Measurements from ENCODE around the gene SIAH1.
"Not testable (repeated sequence)": the region's sequence is repeated elsewhere in the genome, so short reads cannot be mapped to it uniquely, and the experiment has no call there.

SIAH1 gene

GRCh38 chr16:48329138-48329537 is 56.1 kb downstream of the SIAH1 start:
- DNase-seq = no peak

DNA sequence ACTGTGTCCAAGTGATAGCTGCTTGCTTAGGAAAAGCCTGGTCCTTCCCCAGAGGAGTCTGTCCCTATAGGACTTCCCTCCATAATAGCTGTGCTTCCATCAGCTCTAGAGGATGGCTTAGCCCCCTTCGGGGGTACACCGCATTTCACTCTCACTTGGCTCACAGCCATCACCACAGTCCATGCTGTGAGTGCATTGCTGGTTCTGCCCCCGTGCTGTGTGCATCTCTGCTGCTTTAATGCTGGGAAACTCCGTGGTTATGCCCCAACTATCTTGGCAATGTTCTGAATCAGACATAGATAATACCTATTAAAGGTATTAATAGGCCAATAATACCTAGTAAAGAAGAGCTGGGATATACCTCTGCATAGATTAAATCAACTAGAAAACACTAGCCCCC is 58.3 kb downstream of the SIAH1 start:
- no peak for DNase-seq

GRCh38 chr16:48323783-48324775 is 61.1 kb downstream of the SIAH1 start:
- no peak for DNase-seq

GRCh38 chr16:48321317-48322036 is 63.7 kb downstream of the SIAH1 start:
- DNase-seq = no peak

DNA sequence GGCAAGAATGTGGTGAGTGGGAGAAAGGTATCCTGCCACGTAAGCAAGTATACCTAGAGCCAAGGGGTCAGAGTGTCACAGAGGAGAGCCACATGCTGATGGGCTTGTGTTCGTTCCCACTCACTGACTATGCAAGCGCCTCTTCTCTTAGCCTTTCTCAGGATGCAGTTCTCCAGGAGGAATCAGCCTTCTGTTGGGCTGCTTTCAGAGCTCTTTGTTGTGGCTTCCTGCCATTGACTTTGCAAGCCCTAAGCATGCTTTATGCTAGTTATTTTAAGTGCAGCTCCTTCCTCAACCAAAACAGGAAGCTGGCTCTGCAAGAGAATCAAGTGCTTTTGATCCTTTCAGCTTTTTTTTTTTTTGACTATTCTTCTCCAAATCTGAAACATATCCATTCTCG is 66.6 kb downstream of the SIAH1 start:
- DNase-seq = peak; percentile 14

GRCh38 chr16:48317614-48318315 is 67.4 kb downstream of the SIAH1 start:
- no peak for DNase-seq

DNA sequence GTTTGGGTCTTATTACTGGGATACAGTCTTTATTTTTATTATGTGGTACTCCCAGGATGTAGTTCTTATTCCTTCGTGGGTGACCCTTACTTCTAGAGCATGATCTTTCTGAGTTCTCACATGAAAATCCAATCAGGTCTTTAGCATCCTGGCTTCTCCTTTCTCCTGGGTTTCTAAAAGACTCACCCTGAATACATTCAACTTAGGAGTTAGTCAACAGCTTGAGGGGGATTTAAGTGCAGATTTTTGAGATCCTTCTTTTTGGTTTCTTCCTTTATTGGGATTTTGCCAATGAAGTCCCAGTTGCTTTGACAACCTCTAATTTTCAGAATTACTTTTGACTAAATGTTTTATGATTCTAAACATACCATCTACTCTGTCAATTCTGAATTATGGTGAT is 68.2 kb downstream of the SIAH1 start:
- no peak for DNase-seq

DNA sequence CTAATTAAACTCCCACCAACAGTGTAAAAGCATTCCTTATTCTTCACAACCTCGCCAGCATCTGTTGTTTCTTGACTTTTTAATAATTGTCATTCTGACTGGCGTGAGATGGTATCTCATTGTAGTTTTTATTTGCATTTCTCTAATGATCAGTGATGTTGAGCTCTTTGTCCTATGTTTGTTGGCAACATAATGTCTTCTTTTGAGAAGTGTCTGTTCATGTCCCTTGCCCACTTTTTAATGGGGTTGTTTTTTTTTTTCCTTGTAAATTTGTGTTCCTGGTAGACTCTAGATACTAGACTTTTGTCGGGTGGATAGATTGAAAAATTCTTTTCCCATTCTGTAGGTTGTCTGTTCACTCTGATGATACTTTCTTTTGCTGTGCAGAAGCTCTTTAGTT is 71.3 kb downstream of the SIAH1 start:
- not testable (repeated sequence) for DNase-seq

- DNase-seq = no peak
These were observed 74.1 kb downstream of the SIAH1 start for GRCh38 chr16:48310908-48311641.

Measured in RPMI8226 (cell line).